Left ventricle myocardium inferior (tissue), 1 donor: ENCODE data around the gene ZNF143. TPM values are rescaled to one million over a fixed set of nuclear protein-coding genes. Genes with fewer than 3 reads are reported as not detected.

Source experiments
- DNase-seq: peaks from one replicate; pipeline ENCODE4 v3.0.0-alpha.2; 2020
- H3K27ac ChIP-seq: fragments of 200-600 bp; replicated peaks from 2 replicates; pipeline ENCODE4 v1.8.0; 2021
- H3K27me3 ChIP-seq: fragments of 200-600 bp; 2 replicates; pipeline ENCODE4 v1.8.0; 2021; ENCODE audit warnings: low read depth
- H3K36me3 ChIP-seq: fragments of 200-600 bp; 2 replicates; pipeline ENCODE4 v1.8.0; 2021
- H3K4me1 ChIP-seq: fragments of 200-600 bp; 2 replicates; pipeline ENCODE4 v1.8.0; 2021
- H3K4me3 ChIP-seq: fragments of 200-600 bp; 2 replicates; pipeline ENCODE4 v1.8.0; 2021; ENCODE audit warnings: mild to moderate bottlenecking, moderate library complexity
- H3K9me3 ChIP-seq: fragments of 200-600 bp; replicated peaks from 2 replicates; pipeline ENCODE4 v1.8.0; 2021
- intact Hi-C: fragments of 100-400 bp; cut with micrococcal nuclease; formaldehyde crosslinking; loops from one replicate; pipeline ENCODE4 v1.11.0; 2022
- total RNA-seq: library from RNA; stranded (reverse); fragmentation: NEBNext Ultra II Directional; extraction: Animal tissue kit (Norgen Biotek cat#: 25700); gene quantifications from one replicate; pipeline ENCODE4 v1.2.1, GENCODE V29; 2021
- TF ChIP-seq, protein P1 (sequence below): fragments of 200-600 bp; IDR thresholded peaks from 2 replicates; pipeline ENCODE4 v1.8.0; 2021; ENCODE audit warnings: antibody characterized with exemption, mild to moderate bottlenecking, borderline replicate concordance
- donor health status: DM: no; HTN: yes; CAD: no; lungs with severe emphysema.

Gene ZNF143
- total RNA-seq, 1 donor from 2014 or later: 21.7 TPM

DNA sequence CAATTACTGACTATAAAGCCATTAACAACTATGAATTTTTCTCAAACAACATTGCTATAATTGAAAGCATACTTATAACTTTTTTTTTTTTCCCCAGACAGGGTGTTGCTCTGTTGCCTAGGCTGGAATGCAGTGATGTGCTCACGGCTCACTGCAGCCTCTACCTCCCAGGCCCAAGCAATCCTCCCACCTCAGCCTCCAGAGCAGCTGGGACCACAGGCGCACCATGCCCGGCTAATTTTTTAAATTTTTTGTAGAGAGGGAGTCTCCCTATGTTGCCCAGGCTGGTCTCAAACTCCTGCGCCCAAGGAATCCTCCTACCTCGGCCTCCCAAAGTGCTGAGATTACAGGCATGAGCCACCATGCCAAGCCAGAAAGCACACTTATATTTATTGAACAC lies 106.6 kb downstream of the ZNF143 start:
- no peak for DNase-seq
- Histone ChIP-seq H3K27me3 (no peaks in the 10 kb centered on the region), H3K36me3 (no peaks in the 10 kb centered on the region), H3K4me1 (peaks cover 64% of the 10 kb centered on the region), H3K4me3 (no peak overlapping the region), H3K27ac (peak overlapping the region; percentile 98), H3K9me3 (no peaks in the 10 kb centered on the region)
- TF ChIP-seq, protein P1, sequence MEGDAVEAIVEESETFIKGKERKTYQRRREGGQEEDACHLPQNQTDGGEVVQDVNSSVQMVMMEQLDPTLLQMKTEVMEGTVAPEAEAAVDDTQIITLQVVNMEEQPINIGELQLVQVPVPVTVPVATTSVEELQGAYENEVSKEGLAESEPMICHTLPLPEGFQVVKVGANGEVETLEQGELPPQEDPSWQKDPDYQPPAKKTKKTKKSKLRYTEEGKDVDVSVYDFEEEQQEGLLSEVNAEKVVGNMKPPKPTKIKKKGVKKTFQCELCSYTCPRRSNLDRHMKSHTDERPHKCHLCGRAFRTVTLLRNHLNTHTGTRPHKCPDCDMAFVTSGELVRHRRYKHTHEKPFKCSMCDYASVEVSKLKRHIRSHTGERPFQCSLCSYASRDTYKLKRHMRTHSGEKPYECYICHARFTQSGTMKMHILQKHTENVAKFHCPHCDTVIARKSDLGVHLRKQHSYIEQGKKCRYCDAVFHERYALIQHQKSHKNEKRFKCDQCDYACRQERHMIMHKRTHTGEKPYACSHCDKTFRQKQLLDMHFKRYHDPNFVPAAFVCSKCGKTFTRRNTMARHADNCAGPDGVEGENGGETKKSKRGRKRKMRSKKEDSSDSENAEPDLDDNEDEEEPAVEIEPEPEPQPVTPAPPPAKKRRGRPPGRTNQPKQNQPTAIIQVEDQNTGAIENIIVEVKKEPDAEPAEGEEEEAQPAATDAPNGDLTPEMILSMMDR: no peak
- intact Hi-C loops: no loop called here

DNA sequence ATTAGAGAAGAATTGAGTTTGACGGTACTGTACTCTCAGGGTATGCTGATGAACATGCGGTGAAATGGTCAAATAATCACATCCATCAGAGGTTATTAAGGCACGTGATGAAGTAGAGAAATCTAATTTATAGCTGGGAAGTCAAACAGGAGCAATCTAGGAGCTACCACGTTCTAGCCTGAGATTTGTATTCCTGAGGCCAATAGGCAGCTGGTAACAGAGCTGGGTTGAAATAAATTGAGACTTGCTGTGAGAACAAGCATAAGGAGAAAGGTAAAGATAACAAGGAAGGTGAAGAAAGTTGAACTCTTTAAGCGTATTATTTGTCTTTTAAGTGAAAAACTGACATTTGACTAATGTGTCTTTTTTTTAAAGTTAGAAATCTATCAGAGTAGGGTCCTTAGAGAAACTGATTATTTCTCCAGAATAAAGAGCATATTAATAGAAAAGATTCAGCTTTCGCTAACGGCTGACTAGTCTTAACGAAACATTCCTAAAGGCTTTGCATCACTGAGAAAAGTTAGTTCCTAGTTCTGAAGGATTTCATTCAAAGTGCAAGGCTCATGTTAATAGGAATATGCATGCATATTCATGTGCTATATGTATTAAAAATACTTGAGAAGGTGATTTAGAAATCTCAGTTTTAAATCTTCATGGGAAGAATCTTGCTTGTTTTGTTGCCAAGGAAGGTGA lies 107.5 kb downstream of the ZNF143 start:
- Histone ChIP-seq H3K4me3 (peak overlapping the region; percentile 48), H3K27me3 (no peaks in the 10 kb centered on the region), H3K27ac (peak overlapping the region; percentile 98), H3K4me1 (peaks cover 69% of the 10 kb centered on the region), H3K9me3 (no peaks in the 10 kb centered on the region), H3K36me3 (no peaks in the 10 kb centered on the region)
- DNase-seq: no peak
- TF ChIP-seq, protein P1: no peak
- intact Hi-C loops: no loop called here

DNA sequence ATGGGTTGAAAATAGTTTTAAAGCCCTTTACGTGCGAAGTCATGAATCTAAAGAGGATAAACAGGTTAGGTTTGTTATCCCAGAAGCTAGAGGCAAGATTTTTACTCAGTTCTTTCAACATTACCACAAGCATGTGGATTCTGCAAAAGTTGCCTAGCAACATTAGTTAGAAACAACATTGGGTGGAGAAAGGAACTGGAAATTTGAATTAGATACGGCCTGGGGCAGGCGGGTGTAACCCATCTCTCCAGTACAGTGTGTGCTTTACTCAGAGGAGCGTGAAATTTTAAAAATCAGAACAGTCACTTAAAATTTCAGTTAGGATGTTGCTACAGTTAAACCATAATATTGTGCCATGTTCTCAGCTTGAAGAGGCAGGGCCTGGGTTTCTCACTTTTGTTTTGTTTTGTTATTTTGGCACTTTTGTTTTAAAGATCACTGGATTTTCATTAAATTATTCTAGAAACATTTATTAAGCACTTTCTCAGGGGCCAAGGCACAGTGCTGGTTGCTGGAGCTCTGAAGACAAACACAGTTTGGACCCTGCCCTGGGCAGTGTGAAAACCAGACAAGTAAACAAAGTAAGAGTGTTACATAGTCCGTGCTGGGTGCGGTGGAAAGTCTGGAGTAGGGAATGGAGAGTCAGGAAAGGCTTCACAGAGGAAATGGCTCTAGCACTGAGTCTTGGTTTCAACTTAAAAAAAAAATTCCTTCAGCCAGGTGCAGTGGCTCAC lies 108.2 kb downstream of the ZNF143 start:
- Histone ChIP-seq H3K9me3 (no peaks in the 10 kb centered on the region), H3K4me1 (peaks cover 64% of the 10 kb centered on the region), H3K27me3 (no peaks in the 10 kb centered on the region), H3K36me3 (no peaks in the 10 kb centered on the region), H3K27ac (peak overlapping the region; percentile 98), H3K4me3 (peak overlapping the region; percentile 48)
- TF ChIP-seq, protein P1: no peak
- peak; percentile 44 for DNase-seq
- intact Hi-C loops: no loop called here

DNA sequence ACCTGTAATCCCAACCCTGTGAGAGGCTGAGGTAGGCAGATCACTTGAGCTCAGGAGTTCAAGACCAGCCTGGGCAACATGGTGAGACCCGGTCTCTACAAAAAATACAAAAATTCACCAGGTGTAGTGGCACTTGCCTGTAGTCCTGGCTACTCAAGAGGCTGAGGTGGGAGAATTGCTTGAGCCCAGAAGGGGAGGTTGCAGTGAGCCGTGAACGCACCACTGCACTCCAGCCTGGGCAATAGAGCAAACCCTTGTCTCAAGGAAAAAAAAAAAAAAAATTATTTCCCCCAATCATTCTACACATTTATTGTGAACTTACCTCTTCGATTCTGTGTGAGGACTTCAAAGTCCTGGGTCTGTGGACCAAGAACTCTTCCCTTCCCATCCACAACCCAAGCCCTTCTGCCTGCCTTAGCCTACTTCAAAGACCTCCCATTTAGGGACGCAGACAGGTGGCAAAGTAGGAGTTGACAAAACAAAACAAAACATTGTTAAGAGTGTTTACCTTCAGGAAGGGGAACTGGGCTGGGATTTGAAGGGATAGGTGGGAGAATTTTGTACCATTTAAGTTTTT lies 108.9 kb downstream of the ZNF143 start:
- peak overlapping the region; percentile 48 for H3K4me3 ChIP-seq
- TF ChIP-seq, protein P1: no peak
- H3K9me3 ChIP-seq: no peaks in the 10 kb centered on the region
- no peaks in the 10 kb centered on the region for H3K27me3 ChIP-seq
- peak overlapping the region; percentile 98 for H3K27ac ChIP-seq
- intact Hi-C loops: no loop called here
- DNase-seq: no peak
- H3K36me3 ChIP-seq: no peaks in the 10 kb centered on the region
- peaks cover 67% of the 10 kb centered on the region for H3K4me1 ChIP-seq

DNA sequence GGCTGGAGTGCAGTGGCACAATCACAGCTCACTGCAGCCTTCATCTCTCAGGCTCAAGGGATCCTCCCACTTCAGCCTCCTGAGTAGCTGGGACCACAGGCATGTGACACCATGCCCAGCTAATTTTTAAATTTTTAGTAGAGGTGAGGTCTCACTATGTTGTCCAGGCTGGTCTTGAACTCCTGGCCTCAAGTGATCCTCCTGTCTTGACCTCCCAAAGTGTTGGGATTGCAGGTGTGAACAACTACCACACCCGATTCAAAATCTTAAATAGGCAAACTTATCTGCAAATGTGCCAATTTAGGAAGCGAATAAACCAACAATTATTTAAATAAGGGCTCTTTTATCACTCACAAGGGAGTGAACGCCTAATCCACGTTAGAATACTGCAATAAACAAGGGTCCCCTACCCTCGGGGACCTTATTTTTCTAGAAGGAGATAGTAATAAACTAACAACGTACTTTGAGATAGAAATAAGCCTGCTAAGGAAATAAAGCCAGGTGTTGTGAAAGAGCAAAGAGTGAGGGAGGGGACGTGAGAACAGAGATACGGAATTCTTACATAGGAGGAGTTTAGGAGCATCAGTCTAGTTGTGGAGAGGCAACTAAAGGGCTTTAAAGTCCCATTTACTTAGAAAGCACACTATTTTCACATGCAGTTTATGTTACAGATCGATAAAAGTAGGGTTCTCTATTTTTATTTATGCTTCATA lies 109.7 kb downstream of the ZNF143 start:
- no peak overlapping the region for H3K4me3 ChIP-seq
- intact Hi-C loops: no loop called here
- peaks cover 67% of the 10 kb centered on the region for H3K4me1 ChIP-seq
- peak overlapping the region; percentile 98 for H3K27ac ChIP-seq
- TF ChIP-seq, protein P1: no peak
- no peak for DNase-seq
- H3K9me3 ChIP-seq: no peaks in the 10 kb centered on the region
- H3K36me3 ChIP-seq: no peaks in the 10 kb centered on the region
- H3K27me3 ChIP-seq: no peaks in the 10 kb centered on the region
